GM18517 (cell line): ENCODE data around the gene PIGR.

Source experiments
- ATAC-seq: cut with Tn5 transposase; IDR thresholded peaks from one replicate; pipeline ENCODE4 v1.9.1; 2021; ENCODE audit warnings: mild to moderate bottlenecking, moderate library complexity; ENCODE audit not compliant: unreplicated experiment

PIGR gene

DNA sequence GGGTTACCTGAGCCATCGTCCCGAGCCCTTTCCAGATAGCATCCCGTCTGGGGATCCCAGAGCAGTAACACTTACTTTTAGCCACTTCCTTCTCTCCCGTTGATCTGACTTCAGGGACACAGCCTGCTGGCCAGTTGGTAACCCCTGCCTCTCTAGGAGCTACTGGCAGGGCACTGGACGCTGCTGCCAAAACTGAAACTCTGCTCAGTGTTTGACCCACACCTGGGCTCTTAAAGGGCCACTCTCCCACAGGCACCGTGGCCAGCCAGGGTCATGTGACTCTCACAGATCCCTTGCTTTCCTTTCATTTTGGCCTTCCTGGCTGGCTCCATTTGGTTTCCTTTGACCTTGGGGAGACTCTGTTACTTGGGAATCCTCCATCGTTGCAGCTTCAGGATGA, at the start of gene PIGR:
Gene PIGR, minus strand, starts transcription at position 206 of the 400 bp plus-strand sequence. CDS start 5,935 bp downstream, outside the sequence.
- ATAC-seq: no peak

DNA sequence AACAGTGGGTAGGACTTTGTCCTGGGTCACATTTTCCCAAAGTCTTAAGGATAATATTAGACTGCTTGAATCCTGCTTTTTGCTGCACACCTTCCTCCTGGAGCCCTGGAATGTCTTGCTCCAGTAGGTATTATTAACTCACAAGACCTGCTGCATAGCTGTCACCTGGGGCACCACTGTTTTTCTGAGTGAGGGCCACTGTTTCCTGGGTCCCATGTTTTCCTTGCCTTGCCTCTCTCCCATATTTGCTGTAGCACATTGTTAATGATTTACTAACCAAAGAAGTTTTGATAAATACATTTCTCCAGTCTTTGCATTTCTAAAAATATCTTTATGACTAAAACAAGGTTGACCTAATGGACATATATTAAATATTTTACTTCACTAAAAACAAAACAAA, 46.5 kb upstream of the PIGR start:
- no peak for ATAC-seq

DNA sequence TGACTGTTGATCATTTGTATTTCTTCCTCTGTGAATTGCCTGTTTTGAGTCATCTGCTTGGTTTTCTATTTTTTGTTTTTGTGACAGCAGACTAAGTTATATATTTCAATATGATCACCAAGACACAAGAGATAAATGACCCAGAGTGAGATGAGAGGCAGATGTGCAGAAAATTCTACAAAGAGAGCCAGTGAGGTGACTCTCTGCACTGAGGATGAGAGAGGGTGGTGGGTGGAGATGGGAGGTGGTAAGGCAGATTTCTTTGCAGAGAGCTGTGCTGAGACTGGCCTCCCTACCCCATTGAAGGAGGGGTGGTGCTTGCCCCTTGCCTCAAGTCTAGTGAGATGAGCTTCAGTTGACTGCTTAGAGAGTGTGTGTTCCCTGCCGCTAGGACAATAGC, 41.6 kb upstream of the PIGR start:
- no peak for ATAC-seq

DNA sequence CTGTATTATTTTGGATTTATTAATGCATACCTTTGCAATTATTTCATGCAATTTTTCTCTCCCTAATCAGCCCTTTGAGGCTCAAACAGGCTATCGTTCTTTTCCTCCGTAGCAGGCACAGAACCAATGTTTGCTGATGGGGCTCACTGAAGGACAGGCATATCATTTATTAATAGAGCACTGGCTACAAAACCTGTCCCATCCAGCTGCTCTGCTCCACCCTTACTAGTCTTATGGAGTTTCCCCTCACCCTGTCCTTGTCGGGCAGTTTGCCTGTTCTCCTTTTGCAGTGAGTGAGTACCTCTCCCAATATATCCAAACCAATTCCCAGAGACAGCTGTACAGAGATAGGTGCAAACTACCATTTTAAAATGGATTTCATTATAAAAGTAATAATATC, 40.6 kb upstream of the PIGR start:
- ATAC-seq: no peak

DNA sequence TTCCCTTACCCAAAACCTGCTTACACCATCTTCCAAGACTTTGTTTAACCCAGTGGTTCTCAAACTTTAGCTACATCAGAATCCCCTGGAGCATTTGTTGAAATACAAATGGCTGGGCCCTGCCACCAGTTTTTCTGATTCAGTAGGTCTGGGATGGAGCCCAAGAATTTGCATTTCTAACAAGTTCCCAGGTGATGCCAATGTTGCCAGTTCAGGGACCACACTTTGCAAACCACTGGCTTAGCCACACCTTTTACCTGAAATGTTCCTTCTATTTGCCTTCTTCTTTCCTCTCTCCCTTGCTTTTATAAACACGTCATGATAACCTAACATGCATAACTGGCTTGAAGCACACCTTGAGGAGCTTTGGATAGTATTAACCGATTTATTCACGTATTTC, 40.1 kb upstream of the PIGR start:
- ATAC-seq: no peak

DNA sequence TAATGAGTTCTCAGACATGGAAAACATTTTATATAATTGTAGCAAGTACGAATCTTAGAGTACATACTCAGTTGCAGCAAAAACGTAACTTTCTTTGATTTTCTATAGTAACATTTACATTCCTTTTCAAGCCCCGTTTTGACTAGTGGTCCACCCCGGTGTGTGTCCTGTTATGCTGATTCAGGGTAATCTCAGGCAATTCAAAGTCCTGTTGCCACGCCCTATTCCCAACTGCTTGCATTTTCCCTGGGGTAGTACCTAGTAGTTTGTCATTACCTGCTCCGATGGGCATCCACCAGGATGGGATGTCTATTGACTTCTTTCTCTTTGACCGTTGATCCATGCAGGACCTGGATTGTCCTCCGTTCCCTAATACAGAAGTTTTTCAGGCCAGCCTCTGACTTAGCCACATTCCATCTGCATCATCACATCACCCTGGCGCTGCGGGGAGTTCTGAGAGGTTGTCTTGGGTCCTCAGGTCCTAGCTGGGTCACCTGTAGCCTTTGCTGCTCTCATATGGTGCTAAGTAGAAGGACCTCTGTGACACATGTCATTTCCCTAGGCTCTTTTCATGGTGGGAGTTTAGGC, 39.0 kb upstream of the PIGR start:
- no peak for ATAC-seq

DNA sequence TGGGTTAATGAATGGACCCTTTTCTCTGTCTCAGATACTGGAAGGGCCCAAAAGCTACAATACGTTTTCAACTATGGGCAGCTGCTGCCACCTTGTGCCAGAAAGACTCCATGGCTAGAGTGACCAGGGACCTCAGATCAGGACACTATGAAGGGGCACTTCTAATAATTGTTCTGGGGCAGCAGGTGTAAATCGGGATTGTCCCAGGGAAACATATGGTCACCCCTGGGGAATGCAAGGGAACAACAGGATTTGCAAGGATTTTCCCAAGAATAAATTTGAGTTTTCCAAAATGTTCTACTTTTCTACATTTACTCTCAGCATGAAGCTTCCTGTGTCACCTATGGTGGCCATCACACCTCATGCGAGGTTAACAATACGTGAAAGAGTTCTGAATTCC, 36.0 kb upstream of the PIGR start:
- ATAC-seq: no peak

DNA sequence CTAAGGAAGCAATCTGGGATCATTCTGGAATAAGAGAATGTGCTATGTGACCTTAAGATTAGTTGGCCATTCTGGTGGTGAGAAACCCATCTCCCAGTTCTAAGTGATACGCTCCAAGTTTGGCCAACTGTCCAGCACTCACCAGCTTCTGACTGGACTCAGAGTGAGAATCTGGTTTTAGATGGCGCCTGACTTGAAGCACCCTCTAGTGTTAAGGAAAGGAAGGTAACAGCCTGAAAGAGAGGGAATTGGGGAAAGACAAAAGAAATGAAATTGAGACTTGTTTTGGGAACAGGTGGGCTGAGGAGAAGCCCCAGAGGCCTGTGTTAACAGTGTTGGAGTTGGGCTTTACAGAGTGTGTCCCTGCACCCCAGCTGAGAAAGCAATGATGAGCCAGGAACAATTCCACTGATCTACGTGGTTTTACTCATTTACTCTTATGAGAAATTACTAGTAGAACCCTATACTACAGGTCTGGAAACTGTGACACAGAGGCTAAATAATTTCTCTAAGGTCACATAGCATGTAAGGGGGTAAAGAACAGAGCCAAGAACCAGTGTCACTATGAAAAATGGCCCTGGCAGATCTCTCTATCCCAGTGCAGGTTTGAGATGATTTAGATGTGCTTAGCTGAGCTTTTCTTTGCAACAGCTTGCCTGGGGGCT, 33.2 kb upstream of the PIGR start:
- ATAC-seq: no peak

DNA sequence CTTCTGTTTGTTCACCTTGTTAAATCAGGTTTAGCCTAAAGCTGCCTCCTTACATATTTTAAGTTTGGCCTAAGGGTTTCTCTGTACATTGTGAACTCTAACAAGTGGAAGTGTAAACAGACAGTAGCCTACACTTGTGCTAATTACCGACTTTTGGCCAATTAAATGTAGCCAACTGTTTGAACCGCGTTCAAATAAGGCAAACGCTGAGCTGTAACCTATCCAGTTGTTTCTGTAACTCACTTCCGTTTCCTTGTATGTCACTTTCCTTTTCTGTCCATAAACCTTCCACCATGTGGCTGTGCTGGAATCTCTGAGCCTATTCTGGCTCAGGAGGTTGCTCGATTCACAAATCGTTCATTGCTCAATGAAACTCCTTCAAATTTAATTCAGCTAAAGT, 32.0 kb upstream of the PIGR start:
- no peak for ATAC-seq

DNA sequence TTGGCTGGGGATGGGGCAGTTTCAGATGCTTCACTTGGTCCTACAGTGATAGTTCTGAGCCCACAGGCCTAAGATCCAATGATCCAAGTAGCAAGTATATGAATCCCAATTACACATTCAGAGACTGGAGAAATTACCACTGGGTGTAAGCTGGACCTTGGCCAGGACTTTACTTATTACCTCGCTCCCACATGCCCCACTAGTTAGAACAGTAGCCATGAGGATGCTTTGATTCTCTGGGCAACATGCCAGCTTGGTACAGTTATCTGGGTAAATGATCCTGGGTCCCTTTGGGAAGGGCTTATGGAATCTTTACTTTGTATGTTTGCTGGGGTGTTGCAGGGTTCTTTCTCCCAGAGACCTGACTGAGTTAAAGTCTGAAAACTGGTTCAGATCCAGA, 29.0 kb upstream of the PIGR start:
- no peak for ATAC-seq

GRCh38 chr1:206974140-206974539, 27.9 kb upstream of the PIGR start:
- no peak for ATAC-seq

- ATAC-seq: no peak
These were observed 26.5 kb upstream of the PIGR start for GRCh38 chr1:206972728-206973127.

DNA sequence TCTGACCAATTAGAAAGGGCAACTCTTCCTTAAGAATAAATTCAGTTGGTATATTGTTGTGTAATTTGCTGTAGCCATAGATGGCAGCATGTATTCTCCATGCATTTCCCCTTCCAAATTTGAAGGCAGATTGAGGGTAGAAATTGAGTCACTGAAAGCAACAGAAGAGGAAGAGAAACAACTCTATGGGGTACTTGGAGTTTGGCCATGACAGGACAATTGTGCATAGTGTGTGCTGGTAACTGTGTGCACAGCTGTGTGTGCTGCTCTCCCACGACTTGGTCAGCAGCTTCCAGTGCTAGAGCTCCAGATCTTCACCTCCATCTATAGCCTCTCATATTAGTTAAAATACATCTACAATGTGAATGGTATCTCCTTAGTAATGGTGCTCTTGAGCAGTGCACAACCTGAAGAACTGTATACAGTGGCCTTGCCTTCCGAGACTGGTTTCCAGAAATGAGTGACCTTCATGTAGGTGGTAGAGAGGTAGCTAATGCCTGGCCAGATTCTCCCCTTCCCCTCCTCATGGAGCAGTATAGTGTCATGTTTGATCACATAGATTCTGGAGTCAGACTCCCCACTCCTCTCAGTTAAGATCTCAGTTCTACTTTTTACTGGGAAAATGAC, 24.9 kb upstream of the PIGR start:
- peak; percentile 54 for ATAC-seq

- ATAC-seq: no peak
These were observed 24.2 kb upstream of the PIGR start, which contains the start of gene FCAMR for GRCh38 chr1:206970446-206970845. Gene FCAMR, minus strand, starts transcription at chr1:206970460. Its CDS starts 335 bp downstream, at chr1:206970125.

DNA sequence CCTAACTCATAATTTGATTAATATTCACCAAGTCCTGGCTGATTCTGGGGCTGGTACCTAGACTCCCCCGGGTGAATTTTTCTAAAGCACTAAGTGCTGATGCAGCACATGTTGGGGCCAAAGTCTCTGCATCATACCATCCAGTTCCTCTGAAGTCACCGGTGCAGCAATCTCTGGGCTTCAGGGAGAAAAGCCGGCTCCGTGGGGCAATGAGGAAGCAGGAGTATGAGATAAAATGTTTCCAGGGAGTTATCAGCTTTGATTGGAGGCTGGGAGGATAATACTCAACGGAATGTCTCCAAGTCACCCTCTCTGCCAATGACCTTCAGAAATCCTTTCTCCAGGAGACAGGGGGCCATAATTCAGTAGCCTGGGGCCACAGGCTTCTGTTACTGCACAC, 22.8 kb upstream of the PIGR start:
- no peak for ATAC-seq

DNA sequence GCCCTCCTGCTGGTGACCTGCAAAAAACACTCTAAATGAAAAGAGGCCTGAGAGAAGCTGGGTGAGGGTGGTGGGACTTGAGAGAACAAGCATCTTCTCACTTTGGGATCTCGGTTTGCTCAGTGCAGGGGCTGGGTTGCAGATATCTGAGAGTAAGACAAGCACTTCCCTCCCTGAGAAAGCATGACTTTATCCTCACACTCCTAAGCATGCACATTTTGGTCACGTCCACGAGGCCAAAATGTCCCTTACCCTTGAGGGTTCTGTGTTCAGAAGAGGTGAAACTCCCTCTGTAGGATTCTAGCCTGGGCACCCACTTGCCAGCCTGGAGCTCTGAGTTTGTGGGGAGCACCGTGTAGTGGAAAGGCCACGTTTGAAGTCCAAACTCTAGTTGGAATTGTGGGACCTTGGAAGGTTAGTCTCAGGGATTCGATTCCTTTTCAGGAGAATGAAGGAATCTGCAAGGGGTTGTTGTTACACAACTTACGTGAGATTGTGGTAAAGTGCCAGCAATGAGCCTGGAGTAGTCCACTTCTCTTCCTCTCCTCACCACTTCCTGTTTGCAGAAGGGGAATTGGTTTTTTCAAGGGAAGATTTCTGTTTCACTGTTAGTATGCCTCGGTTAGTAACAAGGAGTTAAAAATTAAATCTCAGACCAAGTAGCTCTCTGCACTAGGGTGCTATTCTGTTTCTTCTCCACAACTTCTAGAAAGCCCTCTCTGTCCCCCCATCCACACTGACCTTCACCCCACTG, 21.0 kb upstream of the PIGR start:
- no peak for ATAC-seq

GRCh38 chr1:206965781-206966180, 19.5 kb upstream of the PIGR start:
- no peak for ATAC-seq

DNA sequence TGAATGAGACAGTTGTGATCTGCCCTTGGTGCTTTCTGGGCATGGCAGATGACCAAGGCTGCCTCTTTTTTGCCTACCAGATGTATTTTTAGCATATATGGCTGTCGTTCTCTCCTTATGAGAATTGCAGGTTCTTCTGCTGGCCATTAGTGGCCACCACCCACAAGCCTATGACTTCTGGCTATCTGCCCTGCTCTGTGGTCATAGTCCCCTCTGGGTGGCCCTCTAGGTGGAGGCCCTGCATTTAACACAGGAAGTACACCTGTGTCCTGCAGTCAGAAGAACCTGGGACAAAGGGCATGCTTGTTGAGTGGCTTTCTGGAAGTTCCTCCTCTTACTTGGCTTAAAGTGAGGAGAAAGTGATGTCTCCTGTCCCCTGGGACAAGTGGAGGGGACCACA, 17.5 kb upstream of the PIGR start:
- ATAC-seq: no peak

- no peak for ATAC-seq
These were observed 16.9 kb upstream of the PIGR start for GRCh38 chr1:206963119-206963712.

GRCh38 chr1:206962272-206962671, 16.0 kb upstream of the PIGR start:
- ATAC-seq: no peak

- ATAC-seq: no peak
These were observed 15.4 kb upstream of the PIGR start for GRCh38 chr1:206961668-206962067.
